HG03066 (cell line): ENCODE measurements around the gene FTH1.
"Not testable (repeated sequence)": the region's sequence is repeated elsewhere in the genome, so short reads cannot be mapped to it uniquely, and the experiment has no call there.

Source experiments
- ATAC-seq: cut with Tn5 transposase; IDR thresholded peaks from one replicate; pipeline ENCODE4 v1.9.1; 2021; ENCODE audit warnings: low read depth; ENCODE audit not compliant: unreplicated experiment

FTH1 gene

DNA sequence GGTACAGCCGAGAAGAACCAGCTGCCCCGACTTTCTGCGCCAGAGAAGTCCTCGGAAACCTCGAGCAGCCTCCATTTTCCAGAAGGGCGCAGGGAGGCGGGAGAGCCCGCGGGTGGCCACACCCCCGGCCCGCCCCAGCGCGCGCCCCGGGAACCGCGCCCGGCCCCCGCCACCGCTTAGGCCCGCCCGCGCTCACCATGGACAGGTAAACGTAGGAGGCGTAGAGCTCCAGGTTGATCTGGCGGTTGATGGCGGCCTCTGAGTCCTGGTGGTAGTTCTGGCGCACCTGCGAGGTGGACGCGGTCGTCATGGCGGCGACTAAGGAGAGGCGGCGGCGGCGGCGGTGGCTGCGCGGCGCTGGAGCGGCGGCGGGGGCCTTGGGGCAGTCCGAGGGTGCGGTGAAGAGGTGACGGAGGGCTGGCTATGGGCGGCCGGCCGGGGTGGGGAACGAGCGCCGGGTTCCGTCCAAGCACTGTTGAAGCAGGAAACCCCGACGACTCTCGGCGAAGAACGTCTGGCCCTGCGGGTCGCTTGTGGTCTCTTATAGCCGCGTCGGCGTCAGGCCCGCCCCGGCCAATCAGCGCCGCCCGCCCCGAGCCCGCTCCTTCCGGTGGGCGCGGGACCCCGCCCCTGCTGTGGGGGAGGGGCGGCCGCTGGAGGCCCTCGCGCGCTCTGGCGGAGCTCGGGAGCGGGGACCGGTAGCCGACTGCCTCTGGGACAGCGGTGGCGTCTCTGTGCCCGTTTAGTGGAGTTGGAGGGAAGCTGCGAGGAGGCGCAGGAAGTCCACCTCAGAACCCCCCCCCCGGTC is at the start of gene FTH1:
FTH1 (minus strand) TSS at position 519 of the 808 bp plus-strand sequence; CDS start at position 310, 209 bp downstream.
- ATAC-seq, result peak; percentile 47

DNA sequence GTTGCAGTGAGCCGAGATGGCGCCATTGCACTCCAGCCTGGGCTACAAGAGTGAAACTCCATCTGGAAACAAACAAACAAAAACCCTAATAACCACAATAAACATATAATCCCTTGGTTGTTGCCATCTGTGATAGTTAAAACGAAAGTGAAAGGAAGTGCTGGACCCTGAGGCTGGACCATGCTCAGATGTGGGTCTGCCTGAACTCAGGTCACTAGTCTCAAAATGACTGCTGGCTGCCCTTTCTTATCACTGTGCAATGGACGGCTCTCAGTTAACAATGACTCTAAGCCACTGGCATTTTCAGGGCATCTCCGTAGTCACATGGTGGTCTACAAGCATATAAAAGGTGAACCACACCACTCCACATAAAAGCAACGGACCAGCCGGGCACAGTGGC is 48.2 kb upstream of the FTH1 start:
- ATAC-seq, result no peak

DNA sequence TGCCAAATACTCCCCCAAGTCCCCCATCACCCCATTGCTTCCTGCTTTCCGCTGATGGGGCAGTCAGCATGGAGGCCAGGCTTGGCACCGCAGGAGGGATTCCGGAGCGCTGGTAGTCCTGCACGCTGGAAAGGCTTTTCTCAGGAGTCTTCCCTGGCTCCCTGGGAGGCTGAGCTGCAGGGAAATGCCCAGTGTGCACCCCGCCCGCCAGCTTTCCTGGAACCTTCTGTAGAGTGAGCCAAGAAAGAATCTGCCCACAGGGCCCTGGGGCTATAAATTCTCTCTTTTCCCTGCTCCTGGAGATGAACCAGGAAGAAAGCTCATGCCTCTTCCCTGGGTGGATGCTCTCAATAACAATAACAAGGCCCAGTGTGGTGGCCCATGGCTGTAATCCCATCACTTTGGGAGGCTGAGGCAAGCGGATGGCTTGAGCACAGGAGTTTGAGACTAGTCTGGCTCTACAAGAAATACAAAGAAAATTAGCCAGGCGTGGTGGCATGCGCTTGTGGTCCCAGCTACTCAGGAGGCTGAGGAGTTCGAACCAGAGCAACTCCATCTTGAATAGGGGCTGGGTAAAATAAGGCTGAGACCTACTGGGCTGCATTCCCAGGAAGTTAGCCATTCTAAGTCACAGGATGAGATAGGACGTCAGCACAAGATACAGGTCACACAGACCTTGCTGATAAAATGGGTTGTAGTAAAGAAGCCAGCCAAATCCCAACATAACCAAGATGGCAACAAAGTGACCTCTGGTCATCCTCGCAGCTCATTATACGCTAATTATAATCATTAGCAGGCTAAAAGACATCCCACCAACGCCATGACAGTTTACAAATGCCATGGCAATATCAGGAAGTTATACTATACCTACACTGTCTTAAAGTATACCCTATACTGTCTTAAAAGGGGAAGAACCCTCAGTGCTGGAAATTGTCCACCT is 46.4 kb upstream of the FTH1 start:
- ATAC-seq, result no peak

DNA sequence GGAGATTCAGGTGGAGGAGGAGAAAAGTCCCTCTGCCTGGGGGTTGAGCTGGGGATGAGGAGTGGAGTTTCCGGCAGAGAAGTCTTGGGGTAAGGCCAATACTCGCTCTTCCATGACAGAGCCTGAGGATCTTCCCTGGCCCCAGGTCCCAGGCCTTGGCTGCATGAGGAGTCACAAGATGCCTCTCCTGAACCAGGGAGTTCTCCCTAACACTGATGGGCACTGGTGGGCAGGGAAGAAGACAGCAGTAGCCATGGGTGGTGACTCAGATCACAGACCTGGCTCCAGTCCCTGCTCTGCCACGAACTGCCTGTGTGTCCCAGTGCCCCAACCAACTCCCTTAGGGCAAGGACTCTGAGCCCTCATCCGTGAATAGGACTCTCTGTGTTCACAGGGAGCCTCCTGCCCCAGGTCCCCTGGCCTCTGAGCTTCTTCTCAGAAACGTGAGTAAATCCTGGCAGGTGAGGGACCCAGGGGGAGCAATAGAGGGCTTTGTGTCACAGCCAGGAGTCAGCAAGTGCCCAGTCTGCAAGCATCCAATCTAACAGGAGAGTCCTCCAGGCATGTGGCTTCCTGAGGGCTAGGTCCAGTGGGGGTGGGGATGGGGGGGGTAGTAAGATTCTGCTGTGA is 45.5 kb upstream of the FTH1 start:
- ATAC-seq, result no peak

DNA sequence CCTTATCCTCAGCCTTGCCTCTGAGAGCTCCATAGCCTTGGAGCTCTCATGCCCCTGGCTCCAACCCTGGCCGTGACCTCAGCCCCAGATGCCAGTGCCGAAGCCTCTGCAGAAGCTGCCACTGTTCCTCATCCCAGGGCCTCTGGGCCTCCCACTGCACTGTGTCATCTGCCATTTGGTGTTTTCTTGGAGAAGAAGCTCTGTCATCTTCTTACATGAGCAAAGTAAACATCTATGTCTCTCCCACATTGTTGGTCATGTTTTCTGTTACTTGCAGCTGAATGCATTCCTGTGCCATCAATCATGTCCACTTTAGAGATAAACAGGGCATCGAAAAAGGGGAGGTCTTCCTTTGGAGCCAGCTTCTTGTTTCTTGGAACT is 45.0 kb upstream of the FTH1 start:
- no peak for ATAC-seq

DNA sequence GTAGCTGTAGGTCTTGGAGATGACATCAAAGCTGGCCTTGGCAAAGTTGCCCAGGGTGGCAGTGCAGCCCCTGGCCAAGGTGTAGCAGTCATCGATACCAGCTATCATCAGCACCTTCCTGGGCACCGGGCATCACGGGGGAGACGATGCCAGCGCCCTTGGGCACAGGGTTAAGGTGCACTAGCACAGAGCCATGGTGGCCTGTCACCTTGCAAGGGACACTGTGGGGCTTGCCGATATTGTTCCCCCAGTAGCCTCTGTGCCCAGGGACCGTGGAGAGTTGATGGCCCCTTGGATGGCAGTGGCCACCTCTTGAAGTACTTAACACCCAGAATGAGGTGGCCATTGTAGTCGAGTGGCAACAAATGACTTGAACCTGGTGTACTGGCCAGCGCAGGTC is 44.4 kb upstream of the FTH1 start:
- ATAC-seq, result no peak

DNA sequence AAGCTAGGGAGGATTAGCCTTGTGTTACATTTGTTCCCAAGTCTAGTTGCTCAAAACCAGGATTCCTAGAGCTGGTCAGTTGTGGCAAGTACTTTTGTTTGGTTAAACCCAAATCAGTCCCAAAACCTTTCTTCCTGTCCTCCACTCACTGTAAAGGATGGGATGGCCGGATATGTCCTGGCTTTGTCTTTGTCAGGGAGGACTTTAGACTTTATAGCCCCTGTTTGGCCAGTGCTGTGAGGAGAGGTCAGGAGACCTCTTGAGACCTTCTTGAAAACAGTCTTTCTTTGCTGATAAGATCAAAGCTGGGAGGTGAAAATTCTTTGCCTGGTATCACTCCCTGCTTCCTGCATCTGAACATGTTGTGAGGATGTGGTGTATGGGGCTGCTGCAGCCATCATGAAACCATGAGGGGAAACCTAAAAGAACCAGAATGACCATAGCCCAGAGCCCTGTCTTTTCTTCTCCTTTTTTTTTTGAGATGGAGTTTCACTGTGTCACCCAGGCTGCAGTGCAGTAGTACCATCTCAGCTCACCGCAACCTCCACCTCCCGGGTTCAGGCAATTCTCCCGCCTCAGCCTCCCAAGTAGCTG is 43.6 kb upstream of the FTH1 start:
- ATAC-seq, result no peak

DNA sequence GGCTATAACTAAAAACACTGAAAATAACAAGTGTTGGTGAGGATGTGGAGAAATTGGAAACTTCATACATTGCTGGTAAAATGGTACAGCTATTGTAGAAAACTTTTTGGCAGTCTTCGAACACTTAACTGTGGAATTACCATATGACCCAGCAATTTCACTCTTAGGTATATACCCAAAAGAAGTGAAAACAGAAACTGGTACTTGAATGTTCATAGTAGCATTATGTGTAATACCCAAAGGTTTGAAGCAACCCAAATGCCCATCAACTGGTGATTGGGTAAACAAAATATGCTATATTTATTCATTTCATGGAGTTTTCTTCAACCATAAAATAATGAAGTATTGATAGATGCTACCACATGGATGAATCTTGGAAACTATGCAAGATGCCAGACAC is 40.8 kb upstream of the FTH1 start:
- ATAC-seq, result no peak

DNA sequence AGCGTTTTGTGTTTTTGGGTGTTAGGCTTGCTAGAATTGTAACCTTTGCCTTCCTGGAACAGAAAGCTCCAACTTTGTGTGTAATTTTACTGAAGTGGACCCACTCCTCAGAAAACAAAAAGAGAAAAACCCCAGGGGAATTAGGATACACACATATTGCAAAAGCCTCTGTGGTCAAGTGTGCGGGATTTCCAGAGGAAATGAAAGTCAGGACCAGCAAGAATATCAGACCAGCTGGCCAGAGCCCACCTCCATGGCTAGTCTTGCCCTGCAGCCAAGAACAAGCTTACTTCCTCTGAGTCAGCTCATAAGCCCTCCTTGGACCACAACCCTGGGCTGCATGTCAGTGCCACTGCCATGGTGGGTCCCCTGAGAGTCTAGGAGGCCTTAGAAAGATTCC is 37.0 kb upstream of the FTH1 start:
- ATAC-seq, result no peak

DNA sequence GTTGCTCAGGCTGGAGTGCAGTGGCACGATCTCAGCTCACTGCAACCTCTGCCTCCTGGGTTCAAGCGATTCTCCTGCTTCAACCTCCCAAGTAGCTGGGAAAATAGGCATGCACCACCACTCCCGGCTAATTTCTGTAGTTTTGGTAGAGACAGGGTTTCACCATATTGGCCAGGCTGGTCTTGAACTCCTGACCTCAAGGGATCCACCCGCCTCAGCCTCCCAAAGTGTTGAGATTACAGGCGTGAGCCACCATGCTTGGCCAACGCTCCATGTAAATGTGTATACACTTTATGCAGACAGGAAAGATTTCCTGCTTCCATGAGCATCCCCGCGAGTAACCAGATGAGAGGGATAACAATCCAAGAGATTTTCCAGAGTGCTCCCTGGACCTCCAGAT is 34.8 kb upstream of the FTH1 start:
- ATAC-seq, result not testable (repeated sequence)

DNA sequence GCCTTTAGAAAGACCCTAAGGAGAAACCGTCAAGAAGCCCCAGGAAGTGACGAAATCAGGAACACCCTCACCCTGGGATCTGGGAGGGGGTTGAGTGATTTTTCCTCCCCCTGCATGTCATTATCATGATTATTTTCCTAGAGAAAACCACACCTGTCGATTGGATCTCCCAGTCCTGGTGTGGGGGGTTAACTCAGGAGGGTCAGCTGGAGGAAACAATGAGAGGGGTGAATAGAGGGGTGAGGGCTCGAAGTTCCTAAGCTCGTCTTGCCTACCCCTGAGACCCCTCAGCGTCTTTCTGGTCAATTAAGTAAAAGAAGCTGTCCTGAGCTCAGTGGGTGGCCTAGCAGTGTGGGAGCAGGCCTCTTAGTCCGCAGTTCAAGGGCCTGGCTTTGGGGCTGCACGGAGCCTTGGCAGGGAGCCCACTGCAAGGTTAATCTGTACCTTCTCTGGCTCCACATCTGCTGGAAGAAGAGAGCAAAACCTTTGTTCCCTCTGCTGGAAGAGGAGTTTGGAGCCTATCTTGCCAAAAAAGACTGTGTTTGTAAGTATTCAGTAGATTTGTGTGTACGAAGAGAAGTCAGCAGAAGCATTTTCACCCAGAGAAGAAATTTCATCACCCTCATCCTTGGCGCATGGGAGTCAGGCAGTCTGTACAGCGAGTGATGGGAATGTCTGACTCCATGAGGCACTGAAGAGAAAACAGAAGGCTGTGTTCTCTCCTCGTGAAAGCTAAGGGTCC is 34.2 kb upstream of the FTH1 start:
- ATAC-seq, result no peak

DNA sequence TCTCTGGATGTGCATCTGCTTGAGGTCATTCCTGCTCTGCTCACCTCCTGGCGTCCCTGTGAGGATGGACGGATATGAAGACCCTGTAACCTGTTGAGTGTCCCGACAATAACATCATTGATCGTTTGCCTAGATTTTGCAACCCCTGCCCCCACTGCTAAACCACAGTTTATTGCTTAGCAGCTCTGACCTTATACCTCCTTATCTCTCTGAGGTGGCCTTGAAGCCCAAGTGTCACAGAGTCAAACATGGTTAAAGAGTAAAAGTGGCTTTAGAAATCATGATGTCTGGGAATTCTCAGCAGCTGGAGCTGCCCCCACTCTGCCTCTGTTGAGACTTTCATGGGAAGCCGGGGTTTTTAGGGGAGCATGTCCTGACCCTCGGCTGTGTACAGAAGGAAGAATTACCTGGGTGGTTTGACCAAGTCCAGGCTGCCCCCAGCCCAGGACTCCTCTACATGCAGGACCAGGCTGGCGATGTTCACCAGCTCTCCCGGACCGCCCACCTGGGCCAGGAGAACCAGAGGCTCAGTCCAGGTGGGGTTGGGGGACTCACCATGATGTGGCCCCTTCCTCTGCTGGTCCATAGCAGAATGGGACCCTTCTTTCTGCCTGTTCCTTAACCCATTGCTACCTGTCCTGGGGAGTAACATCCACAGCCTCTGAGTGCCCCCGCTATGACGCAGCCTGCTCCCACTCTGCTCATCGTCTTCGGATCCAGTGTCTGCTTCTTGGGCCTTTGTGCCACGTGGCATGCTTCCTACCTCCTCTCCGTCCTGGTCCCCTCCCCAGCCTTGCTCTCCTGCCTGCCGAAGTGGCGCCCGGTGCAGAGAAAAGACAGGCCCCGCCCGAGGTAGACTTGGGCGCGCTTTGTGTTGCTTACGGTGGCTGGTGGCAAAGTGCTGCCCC is 33.4 kb upstream of the FTH1 start:
- ATAC-seq, result no peak

DNA sequence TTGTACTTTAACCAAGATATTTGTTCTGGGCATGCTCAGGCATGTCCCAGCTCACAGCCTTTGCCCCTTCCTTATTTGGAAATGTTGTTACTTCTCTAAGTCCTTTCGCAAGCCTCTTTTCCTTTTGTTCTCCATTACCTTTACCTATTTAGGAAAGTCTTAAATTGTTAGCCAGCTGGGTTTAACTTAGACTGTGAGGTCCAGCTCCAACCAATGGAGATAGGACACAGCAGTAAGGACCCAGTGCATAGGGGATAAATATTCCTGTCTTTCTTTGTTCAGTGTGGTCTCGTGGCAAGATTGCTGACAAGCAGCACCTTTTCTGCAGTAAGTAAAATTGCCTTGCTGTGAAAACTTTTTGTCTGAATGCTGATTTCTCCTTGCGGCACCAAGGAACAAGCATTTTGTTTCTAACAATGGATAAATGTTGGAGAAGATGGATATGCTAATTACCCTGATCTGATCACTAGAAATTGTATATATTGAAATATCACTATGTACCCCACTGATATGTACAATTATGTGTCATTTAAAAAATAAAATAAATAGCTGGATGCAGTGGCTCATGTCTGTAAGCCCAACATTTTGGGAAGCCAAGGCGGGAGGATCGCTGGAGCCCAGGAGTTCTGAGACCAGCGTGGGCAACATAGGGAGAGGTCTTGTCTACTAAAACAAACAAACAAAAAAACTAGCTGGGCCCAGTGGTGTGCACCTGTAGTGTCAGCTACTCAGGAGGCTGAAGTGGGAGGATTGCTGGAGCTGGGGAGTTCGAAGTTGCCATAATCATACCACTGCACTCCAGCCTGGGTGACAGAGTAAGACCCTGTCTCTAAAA is 31.9 kb upstream of the FTH1 start:
- ATAC-seq, result no peak

DNA sequence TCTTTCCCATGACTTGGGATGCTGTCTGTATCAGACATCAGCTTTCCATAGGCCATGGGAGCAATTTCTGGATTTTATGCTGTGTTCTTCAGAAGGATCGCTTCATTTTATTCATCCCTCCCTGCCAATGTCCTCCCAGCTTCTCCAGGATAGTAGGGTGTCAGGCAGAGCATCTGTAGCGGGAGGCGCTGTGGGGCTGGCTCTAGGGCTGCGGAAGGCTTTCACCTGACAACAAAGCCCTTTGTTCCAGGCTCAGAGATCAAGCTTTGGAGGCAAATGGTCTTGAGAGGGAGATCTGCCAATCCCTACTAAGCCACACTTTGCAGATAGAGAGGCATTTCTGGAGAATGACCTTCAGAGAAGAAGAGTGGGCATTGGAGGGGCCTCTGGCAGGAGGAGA is 29.5 kb upstream of the FTH1 start:
- ATAC-seq, result no peak

DNA sequence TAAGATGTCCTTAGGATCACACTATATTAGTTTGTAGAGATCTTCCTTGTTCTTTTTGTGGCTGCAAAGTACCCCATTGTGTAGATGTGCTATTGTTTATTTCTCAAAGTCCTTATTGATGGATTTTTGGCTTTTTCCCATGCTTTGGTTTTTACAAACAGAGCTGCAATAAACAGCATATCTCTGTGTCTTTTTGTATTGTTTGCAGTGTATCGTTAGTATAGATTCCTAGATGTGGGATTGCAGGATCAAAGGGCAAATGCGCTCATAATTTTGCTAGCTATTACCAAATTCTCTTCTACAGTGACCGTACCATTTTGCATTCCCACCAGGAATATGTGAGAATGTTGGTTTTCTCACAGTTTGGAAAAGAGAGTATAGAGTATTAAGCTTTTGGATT is 27.5 kb upstream of the FTH1 start:
- ATAC-seq, result no peak

DNA sequence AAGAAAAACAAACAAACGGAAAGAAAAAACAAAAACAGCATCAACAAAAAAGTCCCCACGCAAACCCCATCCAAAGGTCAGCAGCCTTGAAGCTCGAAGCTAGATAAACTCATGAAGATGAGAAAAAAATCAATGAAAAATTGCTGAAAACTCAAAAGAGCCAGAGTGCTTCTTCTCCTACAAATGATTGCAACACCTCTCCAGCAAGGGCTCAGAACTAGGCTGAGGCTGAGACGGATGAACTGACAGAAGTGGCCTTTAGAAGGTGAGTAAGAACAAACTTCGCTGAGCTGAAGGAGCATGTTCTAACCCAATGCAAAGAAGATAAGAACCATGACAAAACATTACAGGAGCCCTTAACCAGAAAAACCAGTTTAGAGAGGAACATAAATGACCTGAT is 18.4 kb upstream of the FTH1 start:
- ATAC-seq, result no peak

DNA sequence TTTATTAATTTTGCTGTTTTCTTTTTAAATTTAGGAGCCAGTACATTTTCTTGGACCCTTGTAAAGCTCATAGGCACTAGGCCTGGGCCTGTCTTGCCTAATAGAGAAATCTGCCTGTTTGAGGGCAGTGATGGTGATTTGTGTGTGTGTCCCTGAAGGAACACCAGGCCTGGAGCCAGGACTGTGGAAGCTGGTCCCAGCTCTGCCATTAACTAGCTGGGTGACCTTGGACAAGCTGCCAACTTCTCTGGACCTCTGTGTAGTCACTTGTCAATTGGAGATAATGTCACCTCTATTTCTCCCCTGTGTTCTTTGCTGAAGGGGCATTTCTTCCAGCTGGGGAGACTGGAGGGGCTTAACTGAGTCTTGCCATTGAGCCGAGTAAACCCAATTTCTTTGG is 16.0 kb upstream of the FTH1 start:
- no peak for ATAC-seq

DNA sequence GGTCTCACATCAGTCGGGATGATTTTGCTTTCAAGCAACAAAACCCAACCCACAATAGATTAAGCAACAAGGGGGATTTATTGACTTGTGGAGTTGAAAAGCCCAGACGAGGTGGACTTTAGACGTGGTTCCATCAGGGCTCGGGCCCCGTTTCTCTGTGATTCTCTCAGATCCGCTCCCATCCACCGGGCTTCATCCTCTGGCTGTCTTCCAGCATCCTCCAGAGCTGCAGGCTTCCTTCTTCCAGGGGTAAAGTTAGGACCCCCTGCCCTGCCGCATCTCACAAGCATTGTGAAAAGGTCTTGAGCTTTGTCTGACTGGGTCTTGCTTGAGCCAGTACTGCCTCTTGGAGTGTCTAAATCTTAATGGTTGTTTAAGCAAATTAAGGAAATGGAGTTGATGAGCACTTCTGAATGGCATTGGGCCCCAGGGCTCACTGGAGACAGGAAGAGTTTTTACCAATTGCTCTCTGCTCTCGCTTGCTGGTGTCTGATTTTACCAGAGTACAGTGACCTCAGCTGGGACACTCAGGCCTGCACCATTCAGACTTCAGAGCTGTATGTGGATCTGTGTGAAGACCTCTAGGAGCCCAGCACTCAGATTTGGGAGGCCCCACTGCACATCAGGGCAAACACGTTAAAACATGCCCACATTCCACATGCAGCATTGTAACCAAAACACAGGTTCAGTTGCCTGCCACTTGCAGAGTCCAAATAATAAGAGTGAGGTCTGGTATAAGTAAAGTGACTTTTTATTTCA is 13.5 kb upstream of the FTH1 start:
- ATAC-seq, result no peak
